Middle frontal gyrus (tissue), 1 donor: ENCODE measurements around the gene GABRG3.

Experiments
- DNase-seq: peaks from one replicate; pipeline ENCODE4 v3.0.0-alpha.2; 2015; ENCODE audit warnings: low spot score; ENCODE audit errors: extremely low spot score

The GABRG3 gene

DNA sequence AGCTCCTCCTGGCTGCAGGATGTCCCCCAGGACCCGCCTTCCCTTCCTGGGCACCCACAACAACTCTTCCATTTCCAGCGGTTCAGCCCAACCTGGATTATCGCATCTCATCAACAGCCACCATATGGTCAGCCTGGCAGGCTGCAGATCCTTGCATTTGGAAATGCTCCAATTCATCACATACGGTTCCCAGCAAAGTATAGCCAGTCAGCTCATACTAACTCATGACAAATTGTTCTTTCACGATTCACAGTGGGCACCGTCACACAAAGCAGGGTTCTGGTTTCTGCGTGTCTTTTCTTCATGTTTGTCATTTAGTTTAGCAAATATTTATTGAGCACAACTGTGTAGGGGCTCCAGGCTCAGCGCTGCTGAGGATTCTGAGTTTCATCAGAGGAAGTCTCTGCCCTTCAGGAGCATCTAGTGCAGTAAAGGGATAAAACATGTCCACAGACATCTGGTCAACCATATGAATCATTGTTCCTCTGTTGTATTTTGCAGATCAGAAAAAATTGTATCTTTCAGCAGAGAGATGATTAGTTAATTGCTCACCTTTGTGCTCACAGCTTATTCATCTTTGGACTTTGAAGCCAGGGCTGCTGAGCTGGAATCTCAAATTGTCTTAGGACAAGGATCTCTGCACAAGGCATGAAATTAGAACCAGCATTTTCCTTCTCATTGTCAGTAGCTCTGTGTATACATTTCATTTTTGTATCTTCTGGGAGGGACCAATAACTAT, 125.1 kb downstream of the GABRG3 start:
- no peak for DNase-seq

DNA sequence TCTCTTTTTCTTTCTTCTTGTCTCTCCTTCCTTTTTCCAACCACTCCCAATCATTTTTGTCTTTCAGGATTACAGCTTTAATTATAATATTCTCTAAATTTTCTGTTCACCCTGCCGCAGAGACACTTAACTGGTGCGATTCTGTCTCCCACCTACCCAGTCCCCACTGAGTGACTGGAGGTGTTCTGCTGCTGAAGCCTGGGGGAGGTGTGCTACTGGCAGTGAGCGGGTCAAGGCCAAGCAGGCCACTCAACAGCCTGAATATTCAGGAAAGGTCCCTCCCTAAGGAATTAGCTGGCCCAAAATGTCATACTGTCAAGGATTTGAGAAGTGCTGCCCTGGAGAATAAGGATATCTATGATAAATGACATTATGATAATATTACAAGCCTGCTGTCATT, 126.5 kb downstream of the GABRG3 start:
- DNase-seq, result no peak

DNA sequence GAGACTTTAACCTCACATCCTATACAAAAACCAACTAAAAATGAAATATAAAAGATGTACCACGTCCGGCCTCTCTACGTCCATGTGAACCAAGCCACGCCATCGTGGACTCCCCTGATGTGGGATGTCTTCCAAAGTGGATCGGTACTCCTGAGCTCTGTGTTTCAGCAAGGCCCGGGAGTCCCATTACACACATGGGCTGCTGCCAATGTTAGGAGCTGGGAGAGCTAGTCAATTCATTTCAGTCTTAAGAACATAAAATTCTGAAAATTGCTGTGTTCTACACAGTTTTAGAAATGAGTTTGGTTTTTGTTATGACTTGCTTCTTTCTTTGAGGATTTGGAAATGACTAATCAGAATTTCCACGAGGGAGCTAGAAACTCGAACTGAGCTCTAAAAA, 131.0 kb downstream of the GABRG3 start:
- DNase-seq, result no peak

DNA sequence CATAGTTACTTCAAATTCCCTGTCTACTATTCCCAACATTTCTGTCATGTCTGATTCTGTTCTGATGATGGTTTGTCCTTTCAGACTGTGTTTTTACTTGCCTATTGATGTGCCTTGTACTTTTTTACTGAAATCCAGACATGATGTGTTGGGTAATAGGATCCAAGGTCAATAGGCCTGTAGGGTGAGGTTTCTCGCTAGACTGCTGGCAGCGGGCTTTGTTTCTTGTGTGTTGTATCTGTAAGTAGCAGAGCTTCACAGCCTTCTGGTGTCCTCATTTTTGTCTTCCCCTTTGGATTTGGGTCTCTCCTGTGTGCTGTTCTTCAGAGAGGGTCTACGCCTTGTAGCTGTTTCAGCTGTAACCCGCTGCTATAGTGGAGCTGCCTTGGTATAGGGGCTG, 140.3 kb downstream of the GABRG3 start:
- DNase-seq, result no peak

DNA sequence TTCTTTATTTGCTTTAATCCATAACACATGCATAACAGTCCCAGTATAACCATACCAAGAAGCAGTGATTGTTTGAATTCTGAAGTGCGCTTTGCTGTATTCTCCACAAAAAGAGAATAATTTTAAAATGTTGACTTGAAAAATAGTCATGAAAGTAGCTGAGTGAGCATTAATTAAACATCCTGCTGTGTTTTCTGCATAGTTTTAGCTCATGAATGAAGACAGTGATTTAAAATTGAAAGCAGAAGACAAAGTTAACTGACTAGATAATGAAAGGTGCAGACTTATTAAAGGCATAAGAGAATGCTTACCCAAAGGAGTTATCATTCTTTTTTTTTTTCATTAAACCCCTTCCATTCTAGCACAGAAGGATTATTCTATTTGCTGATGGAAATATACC, 143.5 kb downstream of the GABRG3 start:
- no peak for DNase-seq

DNA sequence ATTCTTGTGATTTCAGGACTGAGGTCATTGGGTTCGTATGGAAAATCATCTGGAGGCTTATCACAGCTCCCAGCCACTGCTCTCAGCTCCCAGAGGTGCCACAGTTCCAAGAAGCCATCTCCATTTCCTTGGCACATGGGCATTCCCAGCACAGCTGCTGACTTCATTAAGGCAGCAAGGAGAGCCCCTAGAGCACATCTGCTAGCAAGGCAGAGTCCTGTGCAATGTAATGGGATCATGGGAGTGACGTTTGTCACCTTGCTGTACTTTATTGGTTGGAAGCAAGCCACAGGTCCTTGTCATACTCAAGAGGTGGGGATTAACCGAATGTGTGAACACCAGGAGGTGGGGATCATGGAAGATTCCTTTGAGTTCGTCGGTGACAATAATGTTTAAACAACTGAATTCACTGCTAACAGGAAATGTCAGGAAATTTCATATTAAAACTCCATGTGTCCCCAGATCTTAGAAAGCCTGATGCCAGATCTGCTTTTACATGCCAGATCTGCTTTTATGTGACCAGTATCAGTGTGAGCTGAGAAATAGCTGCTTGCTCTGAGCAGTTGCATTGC, 148.8 kb downstream of the GABRG3 start:
- no peak for DNase-seq

DNA sequence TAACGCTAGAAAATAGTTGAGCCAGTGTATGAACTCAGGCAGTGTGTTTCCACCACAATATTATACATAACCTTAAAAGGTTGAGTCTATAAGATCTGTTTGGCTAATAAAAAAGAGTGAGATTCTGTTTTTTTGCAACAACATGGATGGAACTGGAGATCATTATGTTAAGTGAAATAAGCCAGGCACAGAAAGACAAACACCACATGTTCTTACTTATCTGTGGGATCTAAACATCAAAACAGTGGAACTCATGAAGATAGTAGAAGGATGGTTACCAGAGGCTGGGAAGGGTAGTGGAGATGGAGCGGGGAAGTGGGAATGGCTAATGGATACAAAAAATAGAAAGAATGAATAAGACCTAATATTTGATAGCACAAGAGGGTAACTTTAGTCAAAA, 150.7 kb downstream of the GABRG3 start:
- no peak for DNase-seq

DNA sequence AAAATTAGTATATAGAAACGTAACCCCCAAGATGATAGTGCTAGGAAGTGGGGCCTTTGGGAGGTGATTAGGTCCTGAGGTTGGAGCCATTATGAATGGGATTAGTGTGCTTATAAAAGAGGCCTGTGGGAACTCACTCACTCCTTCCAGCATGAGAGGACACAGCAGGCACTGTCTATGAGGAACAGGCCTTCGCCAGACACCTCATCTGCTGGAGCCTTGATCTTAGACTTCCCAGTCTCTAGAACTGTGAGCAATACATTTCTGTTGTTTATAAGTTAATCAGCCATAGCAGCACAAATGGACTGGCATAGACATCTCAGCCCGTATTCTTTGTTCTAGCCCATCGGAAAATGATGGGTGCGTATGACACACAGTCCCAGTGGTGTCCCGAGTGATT, 152.3 kb downstream of the GABRG3 start:
- DNase-seq, result no peak

DNA sequence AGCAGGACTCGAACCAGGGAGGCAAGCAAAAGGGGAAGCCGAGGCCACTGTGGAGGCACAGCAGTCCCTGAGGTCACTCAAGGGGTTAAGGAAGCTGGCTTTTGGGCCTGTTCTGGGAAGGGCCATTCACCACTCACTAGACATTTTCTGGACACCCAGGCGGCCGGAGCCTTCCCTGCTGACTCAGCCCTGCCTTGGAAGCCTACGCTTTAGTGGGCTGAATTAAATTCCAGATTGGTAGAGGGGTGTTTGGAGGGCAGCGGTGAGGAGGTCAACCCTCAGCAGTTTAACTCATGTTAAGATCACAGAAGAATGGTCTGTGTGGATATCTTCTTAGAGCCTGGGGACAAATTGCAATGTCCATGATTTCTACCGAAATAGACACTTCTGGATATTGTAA, 152.8 kb downstream of the GABRG3 start:
- DNase-seq, result no peak

DNA sequence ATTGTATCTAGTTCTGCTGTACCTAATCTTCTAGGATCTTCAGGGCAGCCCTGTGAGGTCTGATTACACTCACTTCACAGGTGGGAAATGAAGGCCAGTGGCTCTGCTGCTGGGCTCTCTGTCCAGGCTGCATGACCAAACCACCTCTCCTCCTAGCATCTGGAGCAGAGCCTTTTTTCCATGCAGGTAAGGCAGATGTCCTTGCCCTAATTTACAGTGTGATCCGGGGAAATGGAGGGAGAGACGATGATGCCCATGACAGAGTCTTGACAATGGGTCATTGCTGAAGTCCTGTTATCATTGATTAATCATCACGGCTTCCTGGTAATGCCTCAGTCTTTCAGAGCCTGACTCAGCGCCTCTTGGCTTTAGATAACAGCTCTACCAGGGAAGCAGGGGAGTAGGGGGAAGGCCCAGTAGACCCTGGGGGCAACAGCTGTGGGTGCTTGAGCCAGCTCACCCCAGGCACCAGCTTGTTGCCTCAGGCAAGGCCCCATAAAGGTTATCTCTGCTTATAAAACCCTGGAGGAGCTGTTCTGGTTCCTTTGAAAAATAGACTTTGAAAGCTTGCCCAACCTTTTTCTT, 153.4 kb downstream of the GABRG3 start:
- no peak for DNase-seq

DNA sequence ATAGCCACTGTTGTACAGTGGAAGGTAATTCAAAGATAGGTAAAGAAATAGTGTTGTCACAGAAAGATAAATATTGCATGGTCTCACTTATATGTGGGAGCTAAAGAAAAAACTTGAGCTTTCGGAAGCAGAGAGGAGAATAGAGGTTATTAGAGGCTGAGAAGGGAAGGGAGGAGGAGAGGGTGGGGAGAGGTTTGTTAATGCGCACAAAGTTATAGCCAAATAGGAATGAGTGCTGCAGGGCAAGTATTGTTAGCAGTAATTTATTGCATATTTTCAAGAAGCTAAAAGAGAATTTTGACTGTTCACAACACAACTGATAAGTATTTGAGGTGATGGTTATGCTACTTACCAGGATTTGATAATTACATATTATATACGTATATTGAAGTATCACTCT, 154.2 kb downstream of the GABRG3 start:
- no peak for DNase-seq

DNA sequence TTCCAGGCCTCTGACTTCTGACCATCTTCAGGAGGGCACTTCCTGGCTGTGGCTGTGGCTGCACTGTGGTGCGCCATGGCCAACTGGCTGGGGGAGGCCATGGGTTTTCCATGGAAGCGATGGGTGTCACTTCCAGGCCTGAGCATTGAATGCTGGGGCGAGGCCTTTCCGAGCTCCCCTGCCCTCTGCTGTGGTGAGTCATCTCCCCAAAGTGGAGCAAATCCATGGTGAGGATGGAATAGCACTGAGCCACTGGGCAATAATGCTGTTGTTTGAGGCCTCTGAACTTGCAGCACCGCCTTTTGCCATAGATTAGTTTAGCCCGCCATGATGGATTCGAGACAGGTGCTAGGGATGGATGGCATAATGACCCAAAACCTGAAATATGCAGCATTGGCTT, 155.5 kb downstream of the GABRG3 start:
- no peak for DNase-seq

DNA sequence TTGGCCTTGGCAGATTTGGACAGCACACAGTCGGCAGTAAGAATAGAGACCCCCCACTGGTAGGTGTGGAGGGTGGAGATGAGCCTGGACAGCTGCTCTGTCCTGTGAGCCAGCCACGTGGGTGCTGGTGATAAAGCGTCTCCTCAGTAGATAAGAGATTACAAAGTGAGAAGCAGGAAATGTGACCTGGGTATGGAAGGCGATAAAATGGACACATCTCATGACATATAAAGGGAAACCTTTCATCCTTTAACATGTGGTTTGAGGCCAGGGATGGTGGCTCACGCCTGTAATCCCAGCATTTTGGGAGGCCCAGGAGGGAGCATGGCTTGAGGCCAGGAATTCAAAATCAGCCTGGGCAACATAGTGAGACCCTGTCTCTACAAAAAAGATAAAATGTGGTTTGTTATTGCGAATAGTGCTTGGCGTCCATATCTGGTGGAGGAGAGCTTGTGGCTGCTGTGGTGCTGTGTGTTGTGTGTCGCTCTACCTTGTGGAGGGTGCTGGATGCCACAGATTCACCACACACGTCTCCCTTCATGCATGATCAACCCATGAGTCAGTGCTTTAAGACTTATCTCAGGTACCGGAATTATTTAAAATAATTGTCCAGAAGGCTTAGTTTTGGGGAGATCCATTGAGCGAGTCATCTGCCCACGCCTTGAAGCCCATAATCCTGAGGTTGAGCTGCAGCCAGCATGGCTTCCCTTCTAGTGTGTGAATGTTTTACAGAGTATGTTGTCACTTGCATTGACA, 157.0 kb downstream of the GABRG3 start:
- no peak for DNase-seq

DNA sequence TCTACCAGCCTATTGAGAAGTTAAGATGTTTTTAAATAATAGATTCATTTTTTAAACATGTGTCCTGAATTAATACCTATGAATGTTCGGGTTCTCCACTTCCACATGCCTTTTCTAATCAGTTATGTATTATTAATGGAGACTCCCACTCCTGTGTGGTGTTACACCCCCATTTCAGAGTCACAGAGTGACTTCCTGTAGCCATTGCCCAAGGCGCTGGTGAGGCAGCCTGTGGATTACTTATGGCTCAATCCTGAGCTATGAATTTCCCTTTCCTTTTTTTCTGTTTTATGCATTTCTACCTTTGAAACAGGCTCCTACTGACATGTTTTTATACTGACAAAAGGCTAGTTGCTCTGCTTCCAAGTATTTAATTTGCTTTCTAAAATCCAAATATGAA, 162.3 kb downstream of the GABRG3 start:
- no peak for DNase-seq

DNA sequence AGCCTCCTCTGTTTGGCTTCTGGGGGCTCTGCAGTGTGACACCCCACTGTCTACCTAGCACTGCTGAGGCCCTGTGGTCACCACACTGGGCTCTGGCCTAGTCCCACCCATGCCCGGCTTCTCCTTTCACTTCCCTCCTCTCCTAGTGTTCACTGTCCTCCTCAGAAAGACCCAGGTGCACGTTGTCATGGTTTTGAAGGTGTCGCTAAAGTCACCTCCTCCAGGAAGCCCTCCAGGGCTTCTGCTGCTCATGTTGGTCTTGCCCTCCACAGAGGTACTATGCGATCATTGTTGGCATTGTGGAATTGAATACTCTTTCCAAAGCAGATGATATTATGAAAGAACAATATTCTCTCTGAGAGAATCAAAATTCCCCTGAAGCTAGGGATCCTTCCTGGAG, 163.5 kb downstream of the GABRG3 start:
- no peak for DNase-seq

DNA sequence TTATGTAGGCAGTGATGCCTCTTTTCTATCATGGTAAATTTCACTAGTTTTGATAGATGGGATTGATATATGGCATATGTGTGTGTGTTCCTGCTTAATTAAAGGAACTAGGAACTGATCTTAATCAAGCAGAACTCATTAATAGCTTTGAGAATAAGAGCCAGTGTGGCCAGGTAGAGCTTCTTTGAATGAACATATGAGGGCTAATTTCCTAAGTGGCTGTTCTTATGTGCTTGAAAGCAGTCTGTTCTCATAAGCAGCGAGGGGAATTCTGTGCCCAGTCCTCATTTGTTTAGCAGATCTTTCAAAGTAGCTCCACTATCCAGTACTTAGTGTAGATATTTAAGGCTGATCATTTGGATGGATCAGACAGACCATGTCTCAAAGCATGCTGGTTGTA, 164.2 kb downstream of the GABRG3 start:
- no peak for DNase-seq

DNA sequence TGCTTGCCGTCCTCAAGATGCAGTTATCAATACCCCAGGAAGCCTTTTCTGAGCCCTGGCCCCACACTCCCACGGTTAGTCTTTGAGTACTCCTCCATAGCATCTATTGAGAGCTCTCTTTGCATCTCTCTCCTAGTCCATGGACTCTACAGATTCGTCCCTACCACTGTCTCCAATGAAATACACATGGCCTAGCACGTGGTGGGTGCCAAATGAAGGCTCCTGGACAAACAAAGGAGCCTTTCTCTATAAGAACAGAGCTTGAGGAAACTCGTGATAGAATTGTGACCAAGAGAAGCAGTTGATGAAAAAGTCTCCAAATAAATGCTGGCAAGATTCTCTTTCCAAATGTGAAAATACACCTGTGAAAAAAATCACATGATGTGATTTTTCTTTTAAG, 166.1 kb downstream of the GABRG3 start:
- no peak for DNase-seq

DNA sequence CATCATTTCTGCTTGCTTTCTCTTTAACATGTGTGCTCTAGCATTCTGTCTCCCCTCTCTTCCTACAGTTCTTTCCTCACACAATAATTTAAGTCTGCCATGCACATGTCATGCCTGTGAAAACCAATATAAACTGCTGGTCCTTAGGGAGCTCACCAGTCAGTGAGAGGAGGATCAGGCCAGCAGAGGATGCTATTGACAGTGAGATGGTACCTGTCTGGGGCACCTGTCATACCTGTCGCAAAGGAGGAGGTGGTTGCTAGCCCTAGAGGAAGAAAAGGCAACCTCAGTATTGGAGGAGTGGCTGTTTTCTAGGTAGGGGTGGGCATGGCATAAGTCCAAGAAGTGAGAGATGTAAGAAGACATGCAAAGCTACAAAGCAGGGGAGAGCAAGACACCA, 194.6 kb downstream of the GABRG3 start:
- DNase-seq, result no peak

DNA sequence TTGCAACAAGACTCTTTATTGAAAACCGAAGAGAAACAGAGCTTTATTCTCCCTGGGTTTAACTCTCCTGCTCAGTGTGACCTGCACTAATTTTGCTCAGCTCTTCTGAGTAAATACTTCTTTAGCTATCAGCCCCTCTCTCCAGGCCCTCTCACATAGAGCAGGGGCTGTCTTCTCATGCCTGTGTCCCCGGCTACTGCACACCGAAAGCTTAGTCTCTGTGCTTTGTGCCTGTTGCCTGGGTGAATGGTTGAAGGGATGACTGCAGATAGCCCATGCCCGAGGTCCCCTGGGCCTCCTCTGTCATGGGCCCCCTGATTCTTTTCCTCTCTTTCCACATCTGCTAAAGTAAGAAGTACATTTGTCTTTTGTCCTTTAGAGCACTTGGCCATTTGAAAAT, 195.9 kb downstream of the GABRG3 start:
- DNase-seq, result no peak

DNA sequence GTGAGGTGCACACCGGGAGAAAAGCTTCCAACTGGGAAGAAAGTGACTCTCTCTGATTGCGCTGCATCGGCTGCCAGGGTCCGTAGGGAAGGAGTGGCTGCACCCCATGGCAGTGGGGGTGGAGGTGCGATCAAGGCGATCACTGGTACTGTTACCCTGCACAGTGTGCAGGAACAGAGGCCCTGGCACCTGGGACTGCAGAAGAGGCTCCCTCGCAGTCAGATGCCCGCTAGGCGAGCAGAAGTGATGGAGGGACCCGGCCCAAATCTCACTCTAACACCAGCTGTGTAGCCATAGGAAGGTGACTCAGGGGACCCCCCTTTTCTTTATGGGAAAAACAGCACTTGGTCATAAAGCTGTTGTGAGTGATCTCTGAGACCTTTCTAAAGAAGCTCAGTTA, 196.8 kb downstream of the GABRG3 start:
- no peak for DNase-seq

DNA sequence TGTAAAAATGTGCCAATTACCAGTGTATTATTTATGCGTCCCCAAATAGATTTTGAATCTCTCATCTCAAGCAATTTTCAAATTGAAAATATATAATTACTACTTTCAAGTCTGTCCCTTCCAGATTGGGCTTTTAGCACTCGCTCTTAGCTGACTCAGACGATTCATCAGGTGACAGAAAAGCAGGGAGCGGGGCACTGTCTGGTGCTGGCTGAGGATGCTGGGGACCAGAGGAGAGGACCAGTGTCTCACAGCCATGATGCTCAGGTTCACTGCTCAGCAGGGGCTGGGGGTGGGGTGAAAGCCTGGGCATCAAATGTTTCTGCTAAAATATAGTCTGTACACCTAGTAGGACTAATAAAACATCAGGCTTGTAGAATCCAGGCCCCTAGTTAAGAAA, 199.9 kb downstream of the GABRG3 start:
- DNase-seq, result no peak

DNA sequence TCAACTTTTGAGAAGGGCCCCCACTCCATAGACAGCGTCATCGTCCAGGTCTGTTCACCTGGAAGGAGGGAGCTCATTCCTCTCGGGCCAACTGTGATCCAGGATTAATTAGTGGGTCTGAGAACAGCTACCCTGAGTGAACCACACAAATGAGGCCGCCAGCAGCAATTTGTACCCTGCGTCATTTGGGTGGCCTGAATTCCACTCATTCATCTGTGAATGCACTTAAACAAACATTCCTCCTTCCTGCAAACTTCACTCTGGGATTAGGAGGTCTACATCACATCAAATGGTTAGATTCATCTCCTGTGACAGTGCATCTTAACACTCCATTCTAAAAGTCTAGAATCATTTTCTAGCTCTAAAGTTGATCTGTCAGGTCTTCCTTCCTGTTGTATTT, 201.8 kb downstream of the GABRG3 start:
- no peak for DNase-seq
